ENCODE results near the gene AMMECR1L. TPM values are rescaled to one million over a fixed set of nuclear protein-coding genes. Genes with fewer than 3 reads are reported as not detected.

AMMECR1L gene
- polyA plus RNA-seq, 4 donors, result 8.2 to 14.2 (median 9.2) TPM

DNA sequence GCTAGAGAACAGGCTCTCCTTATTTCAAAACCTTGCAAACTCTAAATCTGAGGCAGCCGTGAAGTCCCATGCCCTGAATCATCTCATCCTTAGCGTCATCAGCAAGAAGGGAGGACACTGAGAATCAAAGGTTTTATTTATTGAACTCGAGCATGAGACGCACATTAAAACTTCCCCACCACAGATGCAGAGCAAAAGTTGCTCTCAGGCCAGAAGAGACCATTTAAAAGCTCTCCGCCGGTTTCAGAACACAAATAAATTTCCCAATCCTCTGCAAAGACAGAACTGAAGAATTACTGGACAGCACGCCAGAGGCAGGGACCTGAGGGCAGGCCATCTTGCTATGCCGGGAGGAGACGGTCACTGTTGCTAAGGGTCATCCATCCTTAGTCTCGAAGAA is 1.3 kb downstream of the AMMECR1L start:
- H3K27ac ChIP-seq (ENCODE audit: low read depth in 1 of 3, low read length in 2 of 3), result peak overlapping the region in 2 of 3 donors; percentile 50 to 60
- peak in 1 of 2 donors; percentile 14 for DNase-seq

DNA sequence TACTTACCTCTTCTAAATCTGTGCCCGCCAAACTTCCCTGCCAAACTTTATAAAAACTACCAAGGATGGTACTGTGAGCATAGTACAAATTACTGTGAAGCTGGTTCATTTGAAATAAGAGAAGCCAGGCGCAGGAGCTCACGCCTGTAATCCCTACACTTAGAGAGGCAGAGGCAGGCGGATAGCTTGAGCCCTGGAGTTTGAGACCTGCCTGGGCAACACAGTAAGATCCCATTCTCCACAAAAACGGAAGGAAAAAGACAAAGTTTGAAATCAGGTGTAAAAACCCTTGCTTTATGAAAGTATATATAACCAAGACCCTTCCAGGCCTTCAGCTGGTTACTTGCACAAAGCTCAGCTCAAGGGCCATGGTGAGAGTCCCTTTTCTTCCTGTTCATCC is 5.9 kb downstream of the AMMECR1L start:
- DNase-seq (no peak), FAIRE-seq (no peak)
- Histone ChIP-seq H3K4me3 (ENCODE audit: low read depth in 1 of 3, low read length in 3 of 3) (no peak overlapping the region), H3K9me3 (ENCODE audit: control insufficient read depth in 2 of 2, insufficient read depth in 1 of 2, low read depth in 1 of 2, low read length in 1 of 2) (no peaks in the 10 kb centered on the region), H3K4me1 (ENCODE audit: control insufficient read depth in 3 of 3, insufficient read depth in 2 of 3, low read depth in 1 of 3, low read length in 2 of 3) (peaks cover 0 to 11% (median 4%) of the 10 kb centered on the region in 3 donors), H3K27ac (ENCODE audit: low read depth in 1 of 3, low read length in 2 of 3) (no peak overlapping the region), H3K27me3 (ENCODE audit: control insufficient read depth in 3 of 3, insufficient read depth in 3 of 3, low read length in 3 of 3) (no peaks in the 10 kb centered on the region), H3K36me3 (ENCODE audit: control insufficient read depth in 3 of 3, insufficient read depth in 2 of 3, low read depth in 1 of 3, low read length in 3 of 3) (peaks cover 0 to 27% (median 7%) of the 10 kb centered on the region in 3 donors)
- 89 to 97% (median 93%) methylated on average over 5 of the region's 5 CpGs for WGBS, 3 donors

More for the DNA sequence above, 1.3 kb downstream of the AMMECR1L start:
- WGBS, 3 donors, result 16 to 29% (median 21%) methylated on average over 10 of the region's 10 CpGs
- Histone ChIP-seq H3K36me3 (ENCODE audit: control insufficient read depth in 3 of 3, insufficient read depth in 2 of 3, low read depth in 1 of 3, low read length in 3 of 3) (peaks cover 0 to 21% (median 5%) of the 10 kb centered on the region in 3 donors), H3K9me3 (ENCODE audit: control insufficient read depth in 2 of 2, insufficient read depth in 1 of 2, low read depth in 1 of 2, low read length in 1 of 2) (no peaks in the 10 kb centered on the region), H3K4me1 (ENCODE audit: control insufficient read depth in 3 of 3, insufficient read depth in 2 of 3, low read depth in 1 of 3, low read length in 2 of 3) (peaks cover 0 to 21% (median 12%) of the 10 kb centered on the region in 3 donors), H3K27me3 (ENCODE audit: control insufficient read depth in 3 of 3, insufficient read depth in 3 of 3, low read length in 3 of 3) (no peaks in the 10 kb centered on the region), H3K4me3 (ENCODE audit: low read depth in 1 of 3, low read length in 3 of 3) (peak overlapping the region in 2 of 3 donors; percentile 49 to 62)
- no peak for FAIRE-seq

DNA sequence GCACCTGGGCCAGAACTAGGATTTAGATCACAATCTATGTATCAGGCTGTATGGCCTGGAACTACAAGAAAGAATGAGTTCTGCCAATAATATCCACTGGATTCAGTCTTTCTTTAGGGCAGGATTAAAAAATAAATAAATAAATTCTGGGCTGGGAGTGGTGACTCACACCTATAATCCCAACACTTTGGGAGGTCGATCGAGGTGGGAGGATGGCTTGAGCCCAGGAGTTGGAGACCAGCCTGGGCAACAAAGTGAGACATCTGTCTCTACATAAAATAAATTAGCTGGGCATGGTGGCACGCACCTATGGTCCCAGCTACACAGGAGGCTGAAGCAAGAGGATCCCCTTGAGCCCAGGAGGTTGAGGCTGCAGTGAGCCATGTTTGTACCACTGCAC is 8.1 kb downstream of the AMMECR1L start:
- DNase-seq (no peak), FAIRE-seq (no peak)
- Histone ChIP-seq H3K36me3 (ENCODE audit: control insufficient read depth in 3 of 3, insufficient read depth in 2 of 3, low read depth in 1 of 3, low read length in 3 of 3) (peaks cover 7 to 37% (median 7%) of the 10 kb centered on the region in 3 donors), H3K27me3 (ENCODE audit: control insufficient read depth in 3 of 3, insufficient read depth in 3 of 3, low read length in 3 of 3) (no peaks in the 10 kb centered on the region), H3K4me3 (ENCODE audit: low read depth in 1 of 3, low read length in 3 of 3) (no peak overlapping the region), H3K4me1 (ENCODE audit: control insufficient read depth in 3 of 3, insufficient read depth in 2 of 3, low read depth in 1 of 3, low read length in 2 of 3) (no peaks in the 10 kb centered on the region), H3K27ac (ENCODE audit: low read depth in 1 of 3, low read length in 2 of 3) (no peak overlapping the region), H3K9me3 (ENCODE audit: control insufficient read depth in 2 of 2, insufficient read depth in 1 of 2, low read depth in 1 of 2, low read length in 1 of 2) (no peaks in the 10 kb centered on the region)
- 92 to 96% (median 93%) methylated on average over 3 of the region's 3 CpGs for WGBS, 3 donors

DNA sequence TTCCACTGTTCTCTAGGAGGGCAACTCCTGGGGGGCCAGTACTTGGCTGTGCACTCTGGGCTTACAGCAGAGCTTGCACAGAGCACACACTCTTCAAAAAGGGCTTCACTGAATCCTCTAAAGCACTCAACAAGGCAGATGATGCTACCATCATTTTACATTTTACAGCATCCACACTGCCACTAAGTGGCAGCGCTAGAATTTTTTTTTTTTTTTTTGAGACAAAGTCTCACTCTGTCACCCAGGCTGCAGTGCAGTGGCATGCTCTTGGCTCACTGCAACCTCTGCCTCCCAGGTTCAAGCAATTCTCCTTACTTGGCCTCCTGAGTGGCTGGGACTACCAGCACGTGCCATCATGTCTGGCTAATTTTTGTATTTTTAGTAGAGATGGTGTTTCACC is 8.6 kb downstream of the AMMECR1L start:
- 88 to 98% (median 92%) methylated on average over 2 of the region's 2 CpGs for WGBS, 3 donors
- H3K27me3 ChIP-seq (ENCODE audit: control insufficient read depth in 3 of 3, insufficient read depth in 3 of 3, low read length in 3 of 3), result no peaks in the 10 kb centered on the region
- FAIRE-seq (no peak), DNase-seq (no peak)
- no peak overlapping the region for H3K27ac ChIP-seq (ENCODE audit: low read depth in 1 of 3, low read length in 2 of 3)
- H3K36me3 ChIP-seq (ENCODE audit: control insufficient read depth in 3 of 3, insufficient read depth in 2 of 3, low read depth in 1 of 3, low read length in 3 of 3), result peaks cover 7 to 37% (median 7%) of the 10 kb centered on the region in 3 donors
- H3K4me3 ChIP-seq (ENCODE audit: low read depth in 1 of 3, low read length in 3 of 3), result no peak overlapping the region
- H3K4me1 ChIP-seq (ENCODE audit: control insufficient read depth in 3 of 3, insufficient read depth in 2 of 3, low read depth in 1 of 3, low read length in 2 of 3), result peaks cover 0 to 2% (median 0%) of the 10 kb centered on the region in 3 donors
- no peaks in the 10 kb centered on the region for H3K9me3 ChIP-seq (ENCODE audit: control insufficient read depth in 2 of 2, insufficient read depth in 1 of 2, low read depth in 1 of 2, low read length in 1 of 2)

DNA sequence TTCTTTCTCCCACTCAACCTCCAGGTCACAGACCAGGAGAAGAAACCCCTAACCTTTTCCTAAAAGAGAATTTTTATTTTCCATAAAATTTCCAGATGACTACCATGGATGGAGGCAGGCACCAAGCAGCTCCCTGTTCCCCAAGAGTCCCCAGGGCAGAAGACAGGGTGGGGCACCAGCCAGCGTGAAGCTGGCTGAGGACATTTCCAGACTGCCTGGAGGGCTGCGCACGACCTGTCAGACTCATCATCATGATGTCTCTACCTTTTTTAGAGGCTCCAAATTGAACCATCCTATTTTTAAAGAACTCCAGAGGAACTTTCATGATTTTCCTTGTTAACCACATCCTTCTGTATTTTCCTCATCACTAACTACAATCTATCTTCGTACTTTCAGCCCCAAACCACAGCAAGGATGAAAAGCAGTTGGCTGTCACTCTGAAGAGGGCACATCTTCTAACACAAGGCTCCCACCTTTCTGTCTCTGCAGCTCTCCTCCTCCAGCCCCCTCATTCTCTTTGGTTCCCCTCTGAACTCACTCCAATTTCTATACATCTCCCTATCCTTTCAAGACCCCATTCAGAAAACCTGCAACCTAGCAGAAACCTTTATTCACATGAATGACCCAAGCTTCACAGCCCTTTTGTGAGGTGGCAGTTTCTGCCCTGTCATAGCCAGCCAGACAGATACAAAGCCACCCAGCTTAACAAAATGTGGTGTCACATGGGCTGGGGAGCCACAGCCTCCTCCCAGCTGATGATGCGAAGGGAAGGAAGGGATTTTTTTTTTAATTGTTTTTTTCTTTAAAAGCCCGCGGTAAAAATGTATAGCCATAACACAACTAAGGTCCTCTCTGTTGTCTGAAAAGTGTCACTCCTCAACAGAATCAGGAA is 11.1 kb downstream of the AMMECR1L start:
- no peak for FAIRE-seq
- Histone ChIP-seq H3K4me1 (ENCODE audit: control insufficient read depth in 3 of 3, insufficient read depth in 2 of 3, low read depth in 1 of 3, low read length in 2 of 3) (peaks cover 0 to 5% (median 0%) of the 10 kb centered on the region in 3 donors), H3K36me3 (ENCODE audit: control insufficient read depth in 3 of 3, insufficient read depth in 2 of 3, low read depth in 1 of 3, low read length in 3 of 3) (peaks cover 2 to 43% (median 9%) of the 10 kb centered on the region in 3 donors), H3K27ac (ENCODE audit: low read depth in 1 of 3, low read length in 2 of 3) (no peak overlapping the region), H3K27me3 (ENCODE audit: control insufficient read depth in 3 of 3, insufficient read depth in 3 of 3, low read length in 3 of 3) (no peaks in the 10 kb centered on the region), H3K9me3 (ENCODE audit: control insufficient read depth in 2 of 2, insufficient read depth in 1 of 2, low read depth in 1 of 2, low read length in 1 of 2) (no peaks in the 10 kb centered on the region), H3K4me3 (ENCODE audit: low read depth in 1 of 3, low read length in 3 of 3) (no peak overlapping the region)
- no peak for DNase-seq
- 68 to 76% (median 74%) methylated on average over 7 of the region's 7 CpGs for WGBS, 3 donors

DNA sequence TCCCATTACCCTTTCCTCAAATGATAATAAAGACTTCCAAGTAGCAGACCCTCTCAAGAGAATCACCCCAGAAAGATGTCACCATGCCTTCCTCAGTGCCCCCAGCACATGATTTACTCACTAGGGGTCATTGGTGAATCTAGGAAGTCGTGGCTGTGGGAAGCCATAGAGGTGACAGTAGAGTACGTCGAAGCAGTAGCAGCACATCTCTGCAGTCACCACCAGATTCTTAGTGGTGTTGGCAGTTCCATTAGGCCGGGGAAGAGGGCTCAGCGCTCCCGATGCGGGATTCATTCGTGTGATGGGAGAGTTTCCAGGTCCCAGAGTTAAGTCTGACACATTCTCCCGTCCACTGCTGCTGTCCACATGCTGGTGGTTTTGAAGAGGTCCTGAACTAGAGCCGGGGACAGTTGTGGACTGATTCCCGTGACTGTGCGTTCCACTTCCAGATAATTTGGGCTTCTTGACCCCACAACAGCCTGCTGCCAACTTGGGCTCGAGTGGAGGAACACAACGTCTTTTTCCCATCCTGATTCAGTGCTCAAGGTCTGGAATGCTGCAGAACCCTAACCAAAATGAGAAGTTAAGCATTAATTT is 12.0 kb downstream of the AMMECR1L start:
- Histone ChIP-seq H3K27me3 (ENCODE audit: control insufficient read depth in 3 of 3, insufficient read depth in 3 of 3, low read length in 3 of 3) (no peaks in the 10 kb centered on the region), H3K9me3 (ENCODE audit: control insufficient read depth in 2 of 2, insufficient read depth in 1 of 2, low read depth in 1 of 2, low read length in 1 of 2) (no peaks in the 10 kb centered on the region), H3K4me3 (ENCODE audit: low read depth in 1 of 3, low read length in 3 of 3) (no peak overlapping the region), H3K4me1 (ENCODE audit: control insufficient read depth in 3 of 3, insufficient read depth in 2 of 3, low read depth in 1 of 3, low read length in 2 of 3) (peaks cover 0 to 5% (median 0%) of the 10 kb centered on the region in 3 donors), H3K27ac (ENCODE audit: low read depth in 1 of 3, low read length in 2 of 3) (no peak overlapping the region), H3K36me3 (ENCODE audit: control insufficient read depth in 3 of 3, insufficient read depth in 2 of 3, low read depth in 1 of 3, low read length in 3 of 3) (peaks cover 2 to 38% (median 11%) of the 10 kb centered on the region in 3 donors)
- DNase-seq, result no peak
- 87 to 90% (median 89%) methylated on average over 14 of the region's 14 CpGs for WGBS, 3 donors
- FAIRE-seq, result no peak

DNA sequence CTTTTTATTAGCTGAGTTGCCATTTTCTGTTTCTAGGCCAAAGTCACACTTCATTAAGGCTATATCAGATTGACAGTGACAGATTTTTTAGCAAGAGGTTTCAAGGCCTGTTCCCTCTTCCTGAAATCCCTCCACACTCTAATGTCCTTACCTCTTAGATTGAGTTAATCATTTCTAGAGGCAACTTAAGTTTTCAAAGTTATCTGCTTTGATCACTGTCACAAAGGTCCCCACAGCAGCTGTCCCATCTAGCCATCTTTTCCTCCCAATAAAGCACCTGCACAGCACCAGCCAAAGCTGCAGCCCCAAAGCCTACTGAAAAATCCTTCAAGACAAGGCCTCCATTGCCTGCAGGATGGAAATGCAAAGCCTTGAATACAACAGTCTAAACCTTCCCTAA is 13.4 kb downstream of the AMMECR1L start:
- Histone ChIP-seq H3K4me1 (ENCODE audit: control insufficient read depth in 3 of 3, insufficient read depth in 2 of 3, low read depth in 1 of 3, low read length in 2 of 3) (peaks cover 0 to 5% (median 0%) of the 10 kb centered on the region in 3 donors), H3K36me3 (ENCODE audit: control insufficient read depth in 3 of 3, insufficient read depth in 2 of 3, low read depth in 1 of 3, low read length in 3 of 3) (peaks cover 0 to 49% (median 11%) of the 10 kb centered on the region in 3 donors), H3K27me3 (ENCODE audit: control insufficient read depth in 3 of 3, insufficient read depth in 3 of 3, low read length in 3 of 3) (no peaks in the 10 kb centered on the region), H3K27ac (ENCODE audit: low read depth in 1 of 3, low read length in 2 of 3) (peak overlapping the region in 1 of 3 donors; percentile 25), H3K4me3 (ENCODE audit: low read depth in 1 of 3, low read length in 3 of 3) (no peak overlapping the region), H3K9me3 (ENCODE audit: control insufficient read depth in 2 of 2, insufficient read depth in 1 of 2, low read depth in 1 of 2, low read length in 1 of 2) (no peaks in the 10 kb centered on the region)
- DNase-seq, result peak in 1 of 2 donors; percentile 70
- FAIRE-seq, result no peak

DNA sequence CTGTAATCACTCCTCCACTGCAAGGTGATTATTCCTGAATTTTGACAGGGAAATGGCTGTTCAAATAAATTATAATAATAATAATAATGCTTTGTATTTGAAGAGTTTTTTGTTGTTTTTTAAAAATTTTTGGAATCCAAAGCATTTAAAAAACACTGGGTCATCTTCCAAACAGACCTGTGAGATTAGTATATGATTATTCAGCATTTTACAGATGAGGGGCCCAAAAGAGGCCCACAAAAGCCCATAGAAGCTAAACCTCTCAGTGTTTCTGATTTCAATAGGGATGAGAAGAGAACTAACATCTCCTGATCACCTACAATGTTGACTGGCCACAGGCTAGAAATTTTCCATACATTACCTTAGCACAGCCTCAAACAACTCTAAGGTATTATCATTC is 19.8 kb downstream of the AMMECR1L start:
- Histone ChIP-seq H3K4me1 (ENCODE audit: control insufficient read depth in 3 of 3, insufficient read depth in 2 of 3, low read depth in 1 of 3, low read length in 2 of 3) (no peaks in the 10 kb centered on the region), H3K9me3 (ENCODE audit: control insufficient read depth in 2 of 2, insufficient read depth in 1 of 2, low read depth in 1 of 2, low read length in 1 of 2) (no peaks in the 10 kb centered on the region), H3K27me3 (ENCODE audit: control insufficient read depth in 3 of 3, insufficient read depth in 3 of 3, low read length in 3 of 3) (no peaks in the 10 kb centered on the region), H3K36me3 (ENCODE audit: control insufficient read depth in 3 of 3, insufficient read depth in 2 of 3, low read depth in 1 of 3, low read length in 3 of 3) (peaks cover 2 to 50% (median 8%) of the 10 kb centered on the region in 3 donors), H3K4me3 (ENCODE audit: low read depth in 1 of 3, low read length in 3 of 3) (no peak overlapping the region), H3K27ac (ENCODE audit: low read depth in 1 of 3, low read length in 2 of 3) (no peak overlapping the region)
- no peak for FAIRE-seq
- no peak for DNase-seq

All from small intestine (tissue), 7 donors.